Measurements from ENCODE around the gene BEST4. TPM values are rescaled to one million over a fixed set of nuclear protein-coding genes. Genes with fewer than 3 reads are reported as not detected.

BEST4 gene
- total and polyA plus RNA-seq, 2 of the 13 experiments (the other 11 are each of a cell fraction or from before 2014, with no cell fraction given) = 0.77 to 1.4 TPM

- TF ChIP-seq ZNF34 (CRISPR knock-in tag; IDR thresholded peaks at IDR 0.05; ENCODE audit: borderline replicate concordance) (no peak), ZNF781 (CRISPR knock-in tag; IDR thresholded peaks at IDR 0.05; ENCODE audit: borderline replicate concordance, not compliant biosample characterization) (peak; percentile 14), POLR2G (IDR thresholded peaks at IDR 0.05; ENCODE audit: low read depth, low read length) (peak; percentile 72), HNF1A (IDR thresholded peaks at IDR 0.05; ENCODE audit: low read depth) (no peak), HNF1A (CRISPR knock-in tag; IDR thresholded peaks at IDR 0.05; ENCODE audit: borderline replicate concordance) (no peak), ZNF326 (CRISPR knock-in tag; IDR thresholded peaks at IDR 0.05; ENCODE audit: borderline replicate concordance) (no peak), ZNF777 (CRISPR knock-in tag; IDR thresholded peaks at IDR 0.05) (0 out of 2 replicates have a peak, but pooled peaks have one; percentile 33), ZNF839 (CRISPR knock-in tag; IDR thresholded peaks at IDR 0.05; ENCODE audit: borderline replicate concordance) (no peak), HOXA7 (CRISPR knock-in tag; IDR thresholded peaks at IDR 0.05) (no peak), ZNF264 (CRISPR knock-in tag; IDR thresholded peaks at IDR 0.05) (no peak), TIGD3 (CRISPR knock-in tag; IDR thresholded peaks at IDR 0.05; ENCODE audit: borderline replicate concordance) (peak; percentile 68; the same call in 1 of the 2 replicates), PRPF4 (IDR thresholded peaks at IDR 0.05; ENCODE audit: low read depth, low read length, poor library complexity, severe bottlenecking) (no peak), PCBP1 (IDR thresholded peaks at IDR 0.05; ENCODE audit: borderline replicate concordance, low read depth, low read length) (no peak), HMGXB3 (CRISPR knock-in tag; IDR thresholded peaks at IDR 0.05; ENCODE audit: borderline replicate concordance) (no peak), MAX (IDR thresholded peaks at IDR 0.05) (peak; percentile 94), HNRNPUL1 (IDR thresholded peaks at IDR 0.05; ENCODE audit: low read depth, low read length) (no peak), TBL1XR1 (IDR thresholded peaks at IDR 0.05; ENCODE audit: borderline replicate concordance, low read length, partially characterized antibody) (no peak), ZNF501 (CRISPR knock-in tag; IDR thresholded peaks at IDR 0.05) (no peak)
Observed at GRCh38 chr1:44784094-44785028, 3.6 kb downstream of the BEST4 start (continued).

All from HepG2 (cell line).